Peyer's patch (tissue), 4 donors: ENCODE results near the gene NR1I2.

ENCODE experiments used
- CTCF ChIP-seq, 6 experiments: fragments of 450-650 bp in 4 of 6; fragments of 200-600 bp in 2 of 6; sonication (generic) in 1 of 6; IDR thresholded peaks; one replicate each; pipeline ENCODE4 v1.5.1; 2017 to 2019; ENCODE audit warnings: antibody characterized with exemption in 6 of 6, mild to moderate bottlenecking in 3 of 6, moderate library complexity in 1 of 6
- POLR2A ChIP-seq, 2 donors: fragments of 450-650 bp; IDR thresholded peaks; one replicate each; pipeline ENCODE4 v1.5.1; 2017; ENCODE audit warnings: antibody characterized with exemption in 2 of 2, mild to moderate bottlenecking in 2 of 2, moderate library complexity in 2 of 2

GRCh38 chr3:119856695-119857094 lies 74.8 kb downstream of the NR1I2 start:
- no peak for TF ChIP-seq CTCF (IDR thresholded peaks at IDR 0.05)
- no peak for TF ChIP-seq POLR2A (IDR thresholded peaks at IDR 0.05)
